B cell (primary cell): ENCODE measurements around the gene HSD11B1.

Experiments
- EZH2 ChIP-seq: IDR thresholded peaks from 2 replicates; pipeline ENCODE4 v1.6.1; 2012; ENCODE audit warnings: borderline replicate concordance, low read depth, mild to moderate bottlenecking, moderate library complexity, low read length; ENCODE audit not compliant: insufficient read depth, poor library complexity, severe bottlenecking
- TF ChIP-seq, protein P1 (sequence below): fragments of 200-600 bp; IDR thresholded peaks from one replicate; pipeline ENCODE4 v1.8.0; 2022; ENCODE audit warnings: antibody characterized with exemption, mild to moderate bottlenecking

DNA sequence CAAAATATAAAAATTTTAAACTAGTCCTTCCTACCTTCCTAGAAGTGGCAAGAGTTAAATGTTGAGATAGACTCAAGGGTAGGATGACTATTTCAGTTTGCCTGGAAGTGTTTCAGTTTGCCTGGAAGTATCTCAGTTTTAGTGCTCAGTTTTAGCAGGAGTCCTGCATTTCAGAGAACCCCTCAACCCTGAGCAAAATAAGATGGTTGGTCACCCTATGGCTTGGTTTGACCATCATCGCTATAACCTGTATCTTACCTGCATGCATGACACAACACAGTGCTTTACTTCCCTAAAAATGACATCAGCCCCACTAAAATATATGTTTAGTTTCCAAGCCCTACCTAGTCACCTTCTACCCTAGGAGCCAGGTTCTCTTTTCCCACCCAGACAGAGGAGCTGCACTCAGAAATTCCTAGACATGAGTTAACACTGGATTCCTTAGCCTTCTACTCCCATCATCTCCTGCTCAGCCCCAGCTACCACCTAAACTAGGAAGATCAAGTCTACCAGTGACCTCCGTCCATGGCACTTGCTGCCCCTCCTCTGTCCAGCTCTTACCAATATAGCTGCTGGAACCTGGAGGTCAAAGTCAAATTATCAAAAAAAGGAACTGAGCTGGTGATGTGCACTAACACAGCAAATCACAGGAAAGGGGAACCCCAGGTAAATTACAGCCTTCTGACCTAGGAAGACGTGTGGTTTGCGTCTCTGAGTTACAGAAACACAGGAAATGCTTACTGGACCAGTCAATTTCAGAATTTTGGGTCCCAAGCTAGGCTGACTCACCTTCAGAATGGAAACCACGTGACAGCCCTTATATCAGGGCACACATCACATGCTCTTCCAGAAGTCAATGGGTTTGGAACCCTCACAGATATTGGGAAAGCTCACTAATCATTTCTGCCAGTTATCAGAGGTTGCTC is 31.7 kb upstream of the HSD11B1 start:
- no peak for TF ChIP-seq EZH2
- TF ChIP-seq, protein P1, sequence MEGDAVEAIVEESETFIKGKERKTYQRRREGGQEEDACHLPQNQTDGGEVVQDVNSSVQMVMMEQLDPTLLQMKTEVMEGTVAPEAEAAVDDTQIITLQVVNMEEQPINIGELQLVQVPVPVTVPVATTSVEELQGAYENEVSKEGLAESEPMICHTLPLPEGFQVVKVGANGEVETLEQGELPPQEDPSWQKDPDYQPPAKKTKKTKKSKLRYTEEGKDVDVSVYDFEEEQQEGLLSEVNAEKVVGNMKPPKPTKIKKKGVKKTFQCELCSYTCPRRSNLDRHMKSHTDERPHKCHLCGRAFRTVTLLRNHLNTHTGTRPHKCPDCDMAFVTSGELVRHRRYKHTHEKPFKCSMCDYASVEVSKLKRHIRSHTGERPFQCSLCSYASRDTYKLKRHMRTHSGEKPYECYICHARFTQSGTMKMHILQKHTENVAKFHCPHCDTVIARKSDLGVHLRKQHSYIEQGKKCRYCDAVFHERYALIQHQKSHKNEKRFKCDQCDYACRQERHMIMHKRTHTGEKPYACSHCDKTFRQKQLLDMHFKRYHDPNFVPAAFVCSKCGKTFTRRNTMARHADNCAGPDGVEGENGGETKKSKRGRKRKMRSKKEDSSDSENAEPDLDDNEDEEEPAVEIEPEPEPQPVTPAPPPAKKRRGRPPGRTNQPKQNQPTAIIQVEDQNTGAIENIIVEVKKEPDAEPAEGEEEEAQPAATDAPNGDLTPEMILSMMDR = no peak
